Astrocyte of the spinal cord (primary cell): ENCODE results near the gene LUC7L3.

Source experiments
- DNase-seq: peaks from one replicate; pipeline ENCODE4 v3.0.0; 2011; ENCODE audit warnings: low read depth, low spot score
- H3K4me3 ChIP-seq: 2 replicates; pipeline ENCODE4 v1.5.1; 2011; ENCODE audit warnings: low read depth, mild to moderate bottlenecking, low read length, moderate library complexity
- in situ Hi-C: cut with HindIII; loops from 2 replicates; pipeline ENCODE4 v1.10.0; 2017; ENCODE audit warnings: low sequenced_read_pairs
- TF ChIP-seq, protein P1 (sequence below): IDR thresholded peaks from 2 replicates; pipeline ENCODE4 v1.5.1; 2012; ENCODE audit warnings: low read depth, mild to moderate bottlenecking, low read length, inconsistent platforms

LUC7L3 gene

DNA sequence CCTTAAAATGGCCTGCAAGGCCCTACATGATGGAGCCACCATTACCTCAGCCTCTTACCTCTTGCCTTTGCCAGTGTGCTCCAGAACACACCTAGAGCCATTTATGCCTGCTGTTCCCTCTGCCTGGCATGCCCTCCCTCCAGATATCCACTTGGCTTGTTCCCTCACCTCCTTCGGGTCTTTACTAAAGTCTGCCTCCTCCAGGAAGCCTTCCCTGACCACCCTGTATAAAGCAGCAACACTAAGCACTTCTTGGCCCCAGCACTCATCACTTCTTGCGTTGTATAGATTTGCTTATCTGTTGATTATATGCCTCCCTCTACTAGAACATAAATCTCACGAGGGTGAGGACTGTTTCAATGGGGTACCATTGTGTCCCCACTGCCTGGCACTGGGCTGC lies 37.0 kb upstream of the LUC7L3 start:
- H3K4me3 ChIP-seq = no peak overlapping the region
- DNase-seq = no peak
- TF ChIP-seq, protein P1, sequence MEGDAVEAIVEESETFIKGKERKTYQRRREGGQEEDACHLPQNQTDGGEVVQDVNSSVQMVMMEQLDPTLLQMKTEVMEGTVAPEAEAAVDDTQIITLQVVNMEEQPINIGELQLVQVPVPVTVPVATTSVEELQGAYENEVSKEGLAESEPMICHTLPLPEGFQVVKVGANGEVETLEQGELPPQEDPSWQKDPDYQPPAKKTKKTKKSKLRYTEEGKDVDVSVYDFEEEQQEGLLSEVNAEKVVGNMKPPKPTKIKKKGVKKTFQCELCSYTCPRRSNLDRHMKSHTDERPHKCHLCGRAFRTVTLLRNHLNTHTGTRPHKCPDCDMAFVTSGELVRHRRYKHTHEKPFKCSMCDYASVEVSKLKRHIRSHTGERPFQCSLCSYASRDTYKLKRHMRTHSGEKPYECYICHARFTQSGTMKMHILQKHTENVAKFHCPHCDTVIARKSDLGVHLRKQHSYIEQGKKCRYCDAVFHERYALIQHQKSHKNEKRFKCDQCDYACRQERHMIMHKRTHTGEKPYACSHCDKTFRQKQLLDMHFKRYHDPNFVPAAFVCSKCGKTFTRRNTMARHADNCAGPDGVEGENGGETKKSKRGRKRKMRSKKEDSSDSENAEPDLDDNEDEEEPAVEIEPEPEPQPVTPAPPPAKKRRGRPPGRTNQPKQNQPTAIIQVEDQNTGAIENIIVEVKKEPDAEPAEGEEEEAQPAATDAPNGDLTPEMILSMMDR = no peak
- in situ Hi-C loops = no loop called here

- DNase-seq = no peak
- TF ChIP-seq, protein P1 = no peak
- in situ Hi-C loops = no loop called here
These were observed 36.5 kb upstream of the LUC7L3 start for GRCh38 chr17:50682938-50683337.

DNA sequence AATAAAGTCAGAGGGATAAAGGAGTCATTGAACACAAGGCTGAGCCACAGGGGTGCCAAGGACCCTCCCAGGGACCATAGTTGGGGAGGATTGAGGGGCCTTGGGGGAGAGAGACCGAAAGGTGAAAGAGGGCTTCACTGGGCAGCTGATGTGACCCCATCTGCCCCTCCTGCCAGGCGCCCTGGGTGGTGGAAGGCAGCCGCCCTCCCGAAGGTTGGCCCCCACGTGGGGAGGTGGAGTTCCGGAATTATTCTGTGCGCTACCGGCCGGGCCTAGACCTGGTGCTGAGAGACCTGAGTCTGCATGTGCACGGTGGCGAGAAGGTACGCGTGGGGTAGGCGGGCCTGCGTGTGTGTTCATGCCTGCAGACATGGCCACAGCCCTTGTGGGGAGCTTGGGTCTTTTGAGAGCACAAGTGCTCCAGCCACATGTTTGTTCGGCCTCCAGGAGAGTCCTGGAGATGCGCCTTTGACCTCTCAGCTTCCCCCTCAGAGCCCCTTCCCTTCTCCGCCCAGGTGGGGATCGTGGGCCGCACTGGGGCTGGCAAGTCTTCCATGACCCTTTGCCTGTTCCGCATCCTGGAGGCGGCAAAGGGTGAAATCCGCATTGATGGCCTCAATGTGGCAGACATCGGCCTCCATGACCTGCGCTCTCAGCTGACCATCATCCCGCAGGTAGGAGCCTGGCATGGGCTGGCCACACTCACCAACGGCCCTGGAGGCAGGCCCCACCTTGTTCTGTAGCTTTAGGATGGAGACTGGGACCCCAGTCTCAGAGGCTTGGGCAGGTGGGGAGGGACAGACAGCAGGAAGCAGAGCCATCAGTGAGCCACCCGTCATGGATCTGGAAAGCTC lies 35.7 kb upstream of the LUC7L3 start:
- no peak overlapping the region for H3K4me3 ChIP-seq
- DNase-seq = no peak
- in situ Hi-C loops = no loop called here

More at GRCh38 chr17:50682938-50683337, 36.5 kb upstream of the LUC7L3 start:
- H3K4me3 ChIP-seq = no peak overlapping the region

GRCh38 chr17:50684288-50684611 lies 35.2 kb upstream of the LUC7L3 start:
- no peak for DNase-seq
- H3K4me3 ChIP-seq = no peak overlapping the region
- in situ Hi-C loops = no loop called here
- TF ChIP-seq, protein P1 = no peak

More for the DNA sequence above, 35.7 kb upstream of the LUC7L3 start:
- TF ChIP-seq, protein P1 = no peak

- in situ Hi-C loops = no loop called here
- TF ChIP-seq, protein P1 = no peak
- no peak for DNase-seq
- H3K4me3 ChIP-seq = no peak overlapping the region
These were observed 34.6 kb upstream of the LUC7L3 start for GRCh38 chr17:50684612-50685333.

GRCh38 chr17:50685334-50685665 lies 34.1 kb upstream of the LUC7L3 start:
- in situ Hi-C loops = no loop called here
- DNase-seq = no peak
- H3K4me3 ChIP-seq = no peak overlapping the region
- TF ChIP-seq, protein P1 = no peak
